Suprapubic skin (tissue), 3 donors: ENCODE data around the gene PRRC1.

Experiments
- EP300 ChIP-seq: sonication (generic); formaldehyde crosslinking; IDR thresholded peaks from one replicate; pipeline ENCODE4 v1.6.1; 2017; ENCODE audit warnings: antibody characterized with exemption
- POLR2A ChIP-seq, 2 donors: fragments of 450-650 bp; IDR thresholded peaks; one replicate each; pipeline ENCODE4 v1.6.1; 2017; ENCODE audit warnings: antibody characterized with exemption in 2 of 2, mild to moderate bottlenecking in 2 of 2, moderate library complexity in 2 of 2
- TF ChIP-seq, protein P1 (sequence below), 2 donors: fragments of 200-600 bp in 1 of 2; fragments of 450-650 bp in 1 of 2; sonication (generic) in 1 of 2; IDR thresholded peaks; one replicate each; pipeline ENCODE4 v1.5.1; 2016 to 2019; ENCODE audit warnings: antibody characterized with exemption in 2 of 2, mild to moderate bottlenecking in 1 of 2, moderate library complexity in 1 of 2

- TF ChIP-seq, protein P1, sequence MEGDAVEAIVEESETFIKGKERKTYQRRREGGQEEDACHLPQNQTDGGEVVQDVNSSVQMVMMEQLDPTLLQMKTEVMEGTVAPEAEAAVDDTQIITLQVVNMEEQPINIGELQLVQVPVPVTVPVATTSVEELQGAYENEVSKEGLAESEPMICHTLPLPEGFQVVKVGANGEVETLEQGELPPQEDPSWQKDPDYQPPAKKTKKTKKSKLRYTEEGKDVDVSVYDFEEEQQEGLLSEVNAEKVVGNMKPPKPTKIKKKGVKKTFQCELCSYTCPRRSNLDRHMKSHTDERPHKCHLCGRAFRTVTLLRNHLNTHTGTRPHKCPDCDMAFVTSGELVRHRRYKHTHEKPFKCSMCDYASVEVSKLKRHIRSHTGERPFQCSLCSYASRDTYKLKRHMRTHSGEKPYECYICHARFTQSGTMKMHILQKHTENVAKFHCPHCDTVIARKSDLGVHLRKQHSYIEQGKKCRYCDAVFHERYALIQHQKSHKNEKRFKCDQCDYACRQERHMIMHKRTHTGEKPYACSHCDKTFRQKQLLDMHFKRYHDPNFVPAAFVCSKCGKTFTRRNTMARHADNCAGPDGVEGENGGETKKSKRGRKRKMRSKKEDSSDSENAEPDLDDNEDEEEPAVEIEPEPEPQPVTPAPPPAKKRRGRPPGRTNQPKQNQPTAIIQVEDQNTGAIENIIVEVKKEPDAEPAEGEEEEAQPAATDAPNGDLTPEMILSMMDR (IDR thresholded peaks at IDR 0.05), result no peak
- no peak for TF ChIP-seq POLR2A (IDR thresholded peaks at IDR 0.05)
- no peak for TF ChIP-seq EP300
Observed at GRCh38 chr5:127595484-127596368, 78.3 kb downstream of the PRRC1 start.
